ENCODE data around the gene CORO7. TPM values are rescaled to one million over a fixed set of nuclear protein-coding genes. Genes with fewer than 3 reads are reported as not detected.

CORO7 gene
- total RNA-seq, 1 experiment from 2014 or later: 14.3 TPM

DNA sequence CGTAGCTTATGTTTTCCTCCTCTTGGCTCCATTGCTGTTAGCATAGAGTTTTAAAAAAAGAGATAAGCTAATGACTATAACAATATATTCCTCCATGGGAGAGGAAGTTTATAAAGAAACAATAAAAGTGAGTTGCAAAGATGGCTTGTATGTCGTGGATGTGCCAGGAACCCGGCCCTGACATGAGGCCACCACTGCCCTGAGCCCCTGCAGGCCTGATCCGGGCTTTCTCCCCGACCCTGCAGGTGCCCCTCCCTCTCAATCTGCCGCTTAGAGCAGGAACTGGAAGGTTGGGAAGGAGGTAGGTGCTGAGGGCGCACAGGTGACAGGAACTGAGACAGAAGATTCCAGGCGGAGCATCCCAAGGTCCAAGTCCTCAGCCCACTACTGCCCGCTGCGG lies 76.9 kb downstream of the CORO7 start:
- Histone ChIP-seq H3K9me2 (replicated peaks; ENCODE audit: low read length) (no peaks in the 10 kb centered on the region), H3K9ac (ENCODE audit: low read length) (no peak overlapping the region), H3K27ac (ENCODE audit: low read length) (no peak overlapping the region), H2AFZ (ENCODE audit: low read length) (no peak overlapping the region), H3K27me3 (ENCODE audit: low read length) (no peaks in the 10 kb centered on the region), H3F3A (ENCODE audit: low read length, unreplicated experiment) (no peaks in the 10 kb centered on the region), H3K4me3 (ENCODE audit: low read length) (no peak overlapping the region), H4K20me1 (ENCODE audit: low read length) (no peaks in the 10 kb centered on the region), H3K79me2 (ENCODE audit: low read length) (peaks cover 16% of the 10 kb centered on the region), H3K9me3 (ENCODE audit: low read length) (no peaks in the 10 kb centered on the region), H3K4me1 (ENCODE audit: insufficient read depth, low read length) (no peaks in the 10 kb centered on the region), H3K4me2 (ENCODE audit: low read length) (no peak overlapping the region), H3K36me3 (ENCODE audit: low read depth, low read length) (no peaks in the 10 kb centered on the region)
- intact Hi-C loops (cut with micrococcal nuclease): no loop called here
- POLR2A ChIA-PET (ENCODE audit: unreplicated experiment): no interaction called here
- ATAC-seq: no peak
- TF ChIP-seq, protein P1, sequence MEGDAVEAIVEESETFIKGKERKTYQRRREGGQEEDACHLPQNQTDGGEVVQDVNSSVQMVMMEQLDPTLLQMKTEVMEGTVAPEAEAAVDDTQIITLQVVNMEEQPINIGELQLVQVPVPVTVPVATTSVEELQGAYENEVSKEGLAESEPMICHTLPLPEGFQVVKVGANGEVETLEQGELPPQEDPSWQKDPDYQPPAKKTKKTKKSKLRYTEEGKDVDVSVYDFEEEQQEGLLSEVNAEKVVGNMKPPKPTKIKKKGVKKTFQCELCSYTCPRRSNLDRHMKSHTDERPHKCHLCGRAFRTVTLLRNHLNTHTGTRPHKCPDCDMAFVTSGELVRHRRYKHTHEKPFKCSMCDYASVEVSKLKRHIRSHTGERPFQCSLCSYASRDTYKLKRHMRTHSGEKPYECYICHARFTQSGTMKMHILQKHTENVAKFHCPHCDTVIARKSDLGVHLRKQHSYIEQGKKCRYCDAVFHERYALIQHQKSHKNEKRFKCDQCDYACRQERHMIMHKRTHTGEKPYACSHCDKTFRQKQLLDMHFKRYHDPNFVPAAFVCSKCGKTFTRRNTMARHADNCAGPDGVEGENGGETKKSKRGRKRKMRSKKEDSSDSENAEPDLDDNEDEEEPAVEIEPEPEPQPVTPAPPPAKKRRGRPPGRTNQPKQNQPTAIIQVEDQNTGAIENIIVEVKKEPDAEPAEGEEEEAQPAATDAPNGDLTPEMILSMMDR (conservative IDR thresholded peaks at IDR 0.05; ENCODE audit: low read depth, low read length): no peak
- TF ChIP-seq EZH2phosphoT487 (IDR thresholded peaks at IDR 0.05; ENCODE audit: borderline replicate concordance, low read length): no peak
- TF ChIP-seq EZH2 (IDR thresholded peaks at IDR 0.05; ENCODE audit: low read length, unreplicated experiment): no peak
- CTCF ChIA-PET: no interaction called here
- DNase-seq: no peak
- BruUV-seq (replicated peaks): no TSS peak

DNA sequence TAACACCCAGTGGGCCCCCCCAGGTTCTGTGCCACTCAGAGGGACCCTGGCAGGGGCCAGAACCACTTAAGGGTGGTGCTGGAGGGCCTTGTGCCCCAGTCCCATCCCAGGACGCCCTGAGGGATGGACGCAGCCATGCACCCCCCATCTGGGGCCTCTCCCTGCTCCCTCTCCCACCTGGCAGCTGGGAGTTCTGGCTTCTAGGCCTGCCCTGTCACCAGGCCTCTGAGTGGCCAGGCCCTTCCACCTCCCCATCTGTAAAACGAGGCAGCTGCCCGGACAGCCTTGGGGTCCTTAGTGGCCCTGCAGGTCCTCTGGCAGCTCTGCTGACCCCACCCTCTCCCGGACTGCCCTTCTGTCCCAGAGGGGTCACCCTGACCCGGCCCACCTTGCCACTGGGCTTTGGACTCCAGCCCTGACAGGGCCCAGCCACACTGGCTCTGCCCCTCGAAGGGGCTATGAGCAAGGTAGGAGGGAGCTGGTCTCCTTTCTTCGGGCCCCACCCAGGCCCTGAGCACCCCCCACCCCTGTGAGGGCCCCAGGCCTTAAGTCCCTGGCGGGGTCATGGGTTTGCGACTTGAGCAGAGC lies 77.6 kb downstream of the CORO7 start:
- DNase-seq: no peak
- no TSS peak for BruUV-seq (replicated peaks)

DNA sequence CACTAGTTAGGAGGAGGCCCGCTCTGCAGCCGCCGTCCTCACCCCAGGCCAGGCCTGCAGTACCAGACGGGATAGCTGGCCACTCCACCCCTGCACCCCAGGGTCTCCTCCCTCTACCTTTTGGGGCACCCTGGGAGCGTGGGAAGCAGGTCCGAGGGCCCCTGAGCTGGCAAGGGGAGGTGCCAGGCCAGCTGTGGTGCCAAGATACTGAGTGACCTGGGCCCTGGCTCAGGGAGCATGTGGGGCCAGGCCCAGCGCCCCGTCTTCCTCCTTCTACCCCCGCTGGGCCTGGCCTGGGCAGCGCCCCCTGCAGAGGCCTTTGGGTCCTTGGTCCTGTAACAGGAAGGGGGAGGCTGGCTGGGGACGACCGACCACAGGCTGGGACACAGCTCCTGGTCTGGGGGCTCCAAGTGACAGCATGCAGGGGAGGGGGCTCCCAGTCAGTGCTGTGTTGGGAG lies 78.2 kb downstream of the CORO7 start:
- ChIA-PET POLR2A (ENCODE audit: unreplicated experiment) (no interaction called here), CTCF (no interaction called here)
- intact Hi-C loops (cut with micrococcal nuclease): no loop called here

More for the DNA sequence above, 77.6 kb downstream of the CORO7 start:
- ChIA-PET CTCF (no interaction called here), POLR2A (ENCODE audit: unreplicated experiment) (no interaction called here)
- H3K9ac ChIP-seq (ENCODE audit: low read length): no peak overlapping the region
- no peaks in the 10 kb centered on the region for H4K20me1 ChIP-seq (ENCODE audit: low read length)
- H2AFZ ChIP-seq (ENCODE audit: low read length): no peak overlapping the region
- no peaks in the 10 kb centered on the region for H3F3A ChIP-seq (ENCODE audit: low read length, unreplicated experiment)
- H3K9me2 ChIP-seq (replicated peaks; ENCODE audit: low read length): no peaks in the 10 kb centered on the region
- no peaks in the 10 kb centered on the region for H3K4me1 ChIP-seq (ENCODE audit: insufficient read depth, low read length)
- no peaks in the 10 kb centered on the region for H3K27me3 ChIP-seq (ENCODE audit: low read length)
- no peaks in the 10 kb centered on the region for H3K9me3 ChIP-seq (ENCODE audit: low read length)
- H3K79me2 ChIP-seq (ENCODE audit: low read length): peaks cover 10% of the 10 kb centered on the region
- H3K4me2 ChIP-seq (ENCODE audit: low read length): no peak overlapping the region
- ATAC-seq: no peak
- no peak overlapping the region for H3K4me3 ChIP-seq (ENCODE audit: low read length)
- intact Hi-C loops (cut with micrococcal nuclease): no loop called here
- no peaks in the 10 kb centered on the region for H3K36me3 ChIP-seq (ENCODE audit: low read depth, low read length)
- H3K27ac ChIP-seq (ENCODE audit: low read length): no peak overlapping the region
- TF ChIP-seq EZH2 (IDR thresholded peaks at IDR 0.05; ENCODE audit: low read length, unreplicated experiment) (no peak), EZH2phosphoT487 (IDR thresholded peaks at IDR 0.05; ENCODE audit: borderline replicate concordance, low read length) (no peak)
- TF ChIP-seq, protein P1 (conservative IDR thresholded peaks at IDR 0.05; ENCODE audit: low read depth, low read length): no peak

More for the DNA sequence above, 78.2 kb downstream of the CORO7 start:
- Histone ChIP-seq H3K9ac (ENCODE audit: low read length) (no peak overlapping the region), H2AFZ (ENCODE audit: low read length) (no peak overlapping the region), H3K9me3 (ENCODE audit: low read length) (no peaks in the 10 kb centered on the region), H3K27ac (ENCODE audit: low read length) (no peak overlapping the region), H3K4me3 (ENCODE audit: low read length) (no peak overlapping the region), H3K4me2 (ENCODE audit: low read length) (no peak overlapping the region), H4K20me1 (ENCODE audit: low read length) (no peaks in the 10 kb centered on the region), H3K36me3 (ENCODE audit: low read depth, low read length) (no peaks in the 10 kb centered on the region), H3K79me2 (ENCODE audit: low read length) (peaks cover 4% of the 10 kb centered on the region), H3K9me2 (replicated peaks; ENCODE audit: low read length) (no peaks in the 10 kb centered on the region), H3F3A (ENCODE audit: low read length, unreplicated experiment) (no peaks in the 10 kb centered on the region), H3K27me3 (ENCODE audit: low read length) (no peaks in the 10 kb centered on the region), H3K4me1 (ENCODE audit: insufficient read depth, low read length) (no peaks in the 10 kb centered on the region)
- DNase-seq (no peak), ATAC-seq (0 out of 2 replicates have a peak, but pooled peaks have one; percentile 15)
- BruUV-seq (replicated peaks): no TSS peak
- TF ChIP-seq, protein P1 (conservative IDR thresholded peaks at IDR 0.05; ENCODE audit: low read depth, low read length): no peak
- TF ChIP-seq EZH2 (IDR thresholded peaks at IDR 0.05; ENCODE audit: low read length, unreplicated experiment): no peak
- no peak for TF ChIP-seq EZH2phosphoT487 (IDR thresholded peaks at IDR 0.05; ENCODE audit: borderline replicate concordance, low read length)
